GM12873 (cell line): ENCODE measurements around the gene YKT6.

Experiments used
- TF ChIP-seq, protein P1 (sequence below): IDR thresholded peaks from 2 replicates; pipeline ENCODE4 v1.5.1; 2012; ENCODE audit warnings: low read depth, mild to moderate bottlenecking, moderate library complexity, low read length, control low read depth; ENCODE audit not compliant: insufficient read depth; ENCODE audit errors: missing control alignments

YKT6 gene

DNA sequence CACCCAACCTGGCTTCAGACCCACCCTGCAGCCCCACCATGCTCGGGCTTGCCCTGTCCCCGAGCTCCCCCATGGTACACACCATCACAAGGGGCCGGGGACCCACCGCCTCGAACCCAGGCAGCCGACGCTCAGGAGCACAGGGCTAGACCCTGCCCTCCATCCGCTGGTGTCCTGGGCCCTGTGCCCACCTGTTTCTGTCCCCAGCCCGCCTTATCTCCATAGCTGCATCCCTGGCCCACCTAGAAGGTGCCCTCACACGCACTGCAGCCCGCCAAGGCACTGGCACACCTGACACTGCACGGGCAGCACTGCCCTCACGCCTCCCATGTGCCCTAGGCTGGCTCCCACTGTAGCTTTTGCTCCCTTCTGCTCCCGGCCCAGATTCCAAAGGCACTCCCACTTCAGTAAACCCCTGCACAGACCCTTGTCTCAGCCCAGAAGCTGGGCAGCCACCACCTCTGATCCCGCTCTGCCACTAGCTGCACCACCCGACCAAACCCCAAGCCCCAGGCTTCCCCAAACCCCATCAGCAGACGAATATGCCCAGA, 17.1 kb downstream of the YKT6 start:
- TF ChIP-seq, protein P1, sequence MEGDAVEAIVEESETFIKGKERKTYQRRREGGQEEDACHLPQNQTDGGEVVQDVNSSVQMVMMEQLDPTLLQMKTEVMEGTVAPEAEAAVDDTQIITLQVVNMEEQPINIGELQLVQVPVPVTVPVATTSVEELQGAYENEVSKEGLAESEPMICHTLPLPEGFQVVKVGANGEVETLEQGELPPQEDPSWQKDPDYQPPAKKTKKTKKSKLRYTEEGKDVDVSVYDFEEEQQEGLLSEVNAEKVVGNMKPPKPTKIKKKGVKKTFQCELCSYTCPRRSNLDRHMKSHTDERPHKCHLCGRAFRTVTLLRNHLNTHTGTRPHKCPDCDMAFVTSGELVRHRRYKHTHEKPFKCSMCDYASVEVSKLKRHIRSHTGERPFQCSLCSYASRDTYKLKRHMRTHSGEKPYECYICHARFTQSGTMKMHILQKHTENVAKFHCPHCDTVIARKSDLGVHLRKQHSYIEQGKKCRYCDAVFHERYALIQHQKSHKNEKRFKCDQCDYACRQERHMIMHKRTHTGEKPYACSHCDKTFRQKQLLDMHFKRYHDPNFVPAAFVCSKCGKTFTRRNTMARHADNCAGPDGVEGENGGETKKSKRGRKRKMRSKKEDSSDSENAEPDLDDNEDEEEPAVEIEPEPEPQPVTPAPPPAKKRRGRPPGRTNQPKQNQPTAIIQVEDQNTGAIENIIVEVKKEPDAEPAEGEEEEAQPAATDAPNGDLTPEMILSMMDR: no peak

DNA sequence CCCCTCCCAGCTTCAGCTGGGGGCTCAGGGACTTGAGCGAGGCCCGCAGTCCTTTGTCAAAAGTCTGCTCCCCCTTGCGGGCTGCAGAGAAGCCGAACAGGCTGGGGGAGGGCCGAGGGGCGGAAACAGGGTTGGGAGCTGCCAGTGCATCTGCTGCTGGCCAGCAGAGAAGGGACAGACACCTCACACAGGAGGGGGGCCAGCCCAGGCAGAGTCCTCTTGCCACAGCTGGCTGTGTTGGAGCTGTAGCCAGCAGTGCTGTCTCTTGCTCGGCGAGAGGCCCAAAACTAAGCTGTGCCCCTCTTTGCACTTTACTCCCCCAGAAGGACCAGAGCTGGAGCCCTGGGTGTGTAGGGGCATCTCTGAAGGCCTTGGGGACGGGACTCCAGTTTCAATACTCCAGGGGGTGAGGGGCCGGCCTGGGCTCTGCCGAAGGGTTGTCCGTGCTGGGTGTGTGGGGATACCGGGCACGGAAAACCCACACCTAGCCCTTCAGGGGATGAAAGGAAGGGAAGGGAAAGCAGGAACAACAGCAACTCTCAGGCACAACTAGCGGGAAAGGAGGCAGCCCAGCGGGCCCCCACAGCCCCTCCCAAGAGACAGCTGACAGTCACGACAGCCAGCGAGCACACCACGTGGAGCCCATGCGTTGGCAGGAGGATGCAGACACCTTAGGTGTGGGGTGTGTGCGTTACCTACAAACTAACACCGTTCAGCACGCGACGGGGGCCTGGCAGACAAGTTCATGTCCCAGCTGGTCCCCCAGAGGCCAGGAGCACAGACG, 17.8 kb downstream of the YKT6 start:
- TF ChIP-seq, protein P1: no peak

DNA sequence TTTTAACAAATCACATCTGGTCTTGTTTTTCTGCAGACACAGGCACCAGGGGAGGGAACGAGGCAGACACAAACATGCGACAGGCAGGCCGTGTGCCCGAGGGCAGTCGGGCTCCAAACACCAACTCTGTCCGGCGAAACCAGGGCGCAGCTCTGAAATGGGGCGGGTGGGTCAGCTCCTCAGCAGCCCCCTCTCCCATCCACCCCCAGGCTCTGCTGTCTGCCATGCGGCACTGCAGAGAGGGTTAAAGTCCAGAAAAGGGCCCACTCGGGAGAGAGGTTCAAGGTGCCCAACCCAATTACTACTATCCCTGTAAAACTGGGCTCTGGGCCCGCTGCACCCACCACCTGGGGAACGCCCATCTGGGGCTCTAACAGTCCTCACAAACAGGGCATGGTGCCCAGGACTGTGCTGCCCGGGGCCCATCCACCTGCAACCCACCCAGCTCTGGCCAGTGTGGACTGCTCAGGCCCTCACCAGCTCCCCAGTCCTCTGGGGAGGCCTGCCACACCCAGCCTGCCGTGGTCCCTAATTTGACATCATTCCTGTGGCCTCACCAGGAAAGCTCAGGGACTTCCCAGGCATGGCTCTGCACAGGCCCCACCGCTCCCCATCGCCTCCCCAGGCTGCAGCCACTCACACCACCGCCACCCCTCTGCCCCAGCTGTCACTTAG, 18.7 kb downstream of the YKT6 start:
- TF ChIP-seq, protein P1: no peak

DNA sequence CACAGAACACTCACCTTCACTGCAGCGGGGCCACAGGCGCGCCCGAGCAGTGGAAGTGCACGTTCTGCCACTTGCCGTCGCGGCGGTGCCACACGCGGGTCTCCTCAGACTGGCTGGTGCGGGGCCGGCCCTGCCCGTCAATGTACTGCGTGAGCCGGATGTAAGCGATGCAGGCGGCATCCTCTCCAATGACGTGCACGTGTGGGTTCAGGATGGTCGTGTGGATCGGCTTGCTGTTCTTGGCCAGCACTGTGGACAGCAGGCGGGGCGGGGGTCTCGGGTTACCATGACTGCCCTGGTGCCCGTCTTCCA, 19.2 kb downstream of the YKT6 start:
- TF ChIP-seq, protein P1: no peak

DNA sequence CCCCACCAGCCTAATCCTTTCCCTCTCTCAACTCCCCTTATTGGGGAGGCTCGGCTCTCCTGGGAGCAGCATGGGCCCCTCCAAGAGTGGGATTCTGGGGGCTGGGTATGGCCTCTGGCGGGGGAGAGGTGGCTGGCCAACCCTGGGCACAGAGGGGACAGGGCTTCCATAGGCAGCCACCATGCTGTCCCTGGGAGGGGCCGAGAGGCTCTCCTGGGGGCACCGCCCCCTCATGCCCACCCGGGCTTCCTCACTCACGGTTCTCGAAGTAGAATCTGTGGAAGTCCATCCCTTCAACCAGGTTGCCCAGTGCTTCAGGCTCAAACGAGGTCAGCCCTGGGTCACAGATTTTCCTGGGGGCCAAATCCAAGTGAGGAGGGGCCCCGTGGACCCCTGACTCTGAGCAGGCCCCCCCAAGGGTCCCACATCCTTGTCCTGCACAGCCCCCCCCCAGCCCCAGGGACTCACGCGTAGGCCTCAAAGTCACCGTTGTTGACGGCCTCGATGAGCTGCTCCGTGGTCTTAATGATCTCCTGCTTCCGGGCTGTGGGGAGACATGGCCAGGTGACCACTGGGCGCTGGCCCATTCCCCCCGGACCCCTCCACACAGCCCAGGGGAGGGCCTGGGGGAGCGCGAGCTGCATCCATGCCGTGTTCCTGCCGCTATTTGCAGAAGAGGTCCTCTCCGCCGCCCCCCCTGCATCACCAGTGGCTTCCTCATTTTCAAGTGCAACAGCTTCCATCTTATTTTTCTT, 19.8 kb downstream of the YKT6 start:
- TF ChIP-seq, protein P1: no peak

DNA sequence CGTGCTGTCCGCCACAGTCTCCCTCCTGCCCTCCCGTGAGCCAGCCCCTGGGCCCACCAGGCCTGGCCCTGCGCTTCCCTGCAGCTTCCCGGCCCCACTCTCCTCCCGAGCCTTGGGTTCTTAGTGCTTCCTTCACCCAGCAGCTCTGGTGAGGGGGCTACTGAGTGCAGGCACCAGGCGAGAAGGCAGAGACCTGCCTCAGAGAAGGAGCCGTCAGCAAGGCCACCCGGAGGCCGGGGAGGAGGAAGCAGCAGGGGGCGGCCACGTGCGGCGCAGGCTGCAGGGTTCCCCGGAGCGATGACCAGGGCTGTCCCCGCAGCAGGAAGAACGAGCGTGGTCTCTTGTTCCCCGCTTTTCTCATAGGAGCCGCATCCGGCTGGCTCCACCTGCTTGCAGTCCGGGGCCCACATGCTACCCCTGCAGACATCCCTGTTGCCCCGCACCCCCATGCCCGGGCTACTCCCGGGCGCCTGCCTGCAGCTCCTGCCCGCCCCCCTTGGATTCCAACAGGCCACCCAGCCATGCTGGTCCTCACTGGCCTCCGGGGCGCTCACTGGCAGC, 20.5 kb downstream of the YKT6 start:
- TF ChIP-seq, protein P1: no peak

DNA sequence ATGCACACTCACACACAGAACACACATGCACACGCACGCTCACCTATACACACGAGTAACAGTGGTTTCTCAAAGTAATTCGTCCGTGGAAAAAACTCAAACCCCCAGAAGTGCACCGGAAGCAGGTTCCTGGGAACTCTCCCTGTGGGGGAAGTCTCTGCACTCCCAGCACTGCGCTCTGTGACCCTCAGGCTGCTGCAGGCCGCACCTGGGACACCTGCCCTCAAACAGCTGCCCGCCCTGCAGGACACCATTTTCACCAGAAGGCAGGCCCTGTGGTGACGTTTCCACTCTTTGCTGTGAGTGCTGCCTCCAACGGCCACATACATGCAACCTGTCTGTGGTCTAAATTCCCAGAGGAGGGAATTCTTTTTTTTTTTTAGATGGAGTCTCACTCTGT, 21.3 kb downstream of the YKT6 start:
- TF ChIP-seq, protein P1: no peak
